ENCODE results near the gene TBCK. TPM values are rescaled to one million over a fixed set of nuclear protein-coding genes. Genes with fewer than 3 reads are reported as not detected.

The TBCK gene
- total RNA-seq, 1 experiment from 2014 or later: 25.5 TPM

GRCh38 chr4:106149911-106150310, 166.1 kb downstream of the TBCK start:
- H3K27me3 ChIP-seq (replicated peaks; ENCODE audit: insufficient read depth, low read depth, low read length, poor library complexity): no peaks in the 10 kb centered on the region
- H3K9me3 ChIP-seq (ENCODE audit: low read depth, low read length, poor library complexity, severe bottlenecking): no peaks in the 10 kb centered on the region
- ChIA-PET CTCF (no interaction called here), POLR2A (ENCODE audit: low non-redundant PET) (no interaction called here)
- no peak for TF ChIP-seq EZH2 (IDR thresholded peaks at IDR 0.05; ENCODE audit: borderline replicate concordance, low read depth, low read length, poor library complexity, severe bottlenecking)
- TF ChIP-seq, protein P1, sequence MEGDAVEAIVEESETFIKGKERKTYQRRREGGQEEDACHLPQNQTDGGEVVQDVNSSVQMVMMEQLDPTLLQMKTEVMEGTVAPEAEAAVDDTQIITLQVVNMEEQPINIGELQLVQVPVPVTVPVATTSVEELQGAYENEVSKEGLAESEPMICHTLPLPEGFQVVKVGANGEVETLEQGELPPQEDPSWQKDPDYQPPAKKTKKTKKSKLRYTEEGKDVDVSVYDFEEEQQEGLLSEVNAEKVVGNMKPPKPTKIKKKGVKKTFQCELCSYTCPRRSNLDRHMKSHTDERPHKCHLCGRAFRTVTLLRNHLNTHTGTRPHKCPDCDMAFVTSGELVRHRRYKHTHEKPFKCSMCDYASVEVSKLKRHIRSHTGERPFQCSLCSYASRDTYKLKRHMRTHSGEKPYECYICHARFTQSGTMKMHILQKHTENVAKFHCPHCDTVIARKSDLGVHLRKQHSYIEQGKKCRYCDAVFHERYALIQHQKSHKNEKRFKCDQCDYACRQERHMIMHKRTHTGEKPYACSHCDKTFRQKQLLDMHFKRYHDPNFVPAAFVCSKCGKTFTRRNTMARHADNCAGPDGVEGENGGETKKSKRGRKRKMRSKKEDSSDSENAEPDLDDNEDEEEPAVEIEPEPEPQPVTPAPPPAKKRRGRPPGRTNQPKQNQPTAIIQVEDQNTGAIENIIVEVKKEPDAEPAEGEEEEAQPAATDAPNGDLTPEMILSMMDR (conservative IDR thresholded peaks at IDR 0.05; ENCODE audit: low read depth, low read length): no peak
- no peak overlapping the region for H3K4me3 ChIP-seq (ENCODE audit: low read depth, low read length, poor library complexity, severe bottlenecking)
- no peak overlapping the region for H3K27ac ChIP-seq (ENCODE audit: low read depth, low read length, poor library complexity, severe bottlenecking)
- DNase-seq (ENCODE audit: low spot score): no peak
- BruUV-seq (replicated peaks): no TSS peak
- intact Hi-C loops (cut with micrococcal nuclease; ENCODE audit: unreplicated experiment): no loop called here
- no peaks in the 10 kb centered on the region for H3K4me1 ChIP-seq (ENCODE audit: insufficient read depth, low read length, poor library complexity, severe bottlenecking)
- H3K36me3 ChIP-seq (ENCODE audit: insufficient read depth, low read length, poor library complexity, severe bottlenecking): no peaks in the 10 kb centered on the region

DNA sequence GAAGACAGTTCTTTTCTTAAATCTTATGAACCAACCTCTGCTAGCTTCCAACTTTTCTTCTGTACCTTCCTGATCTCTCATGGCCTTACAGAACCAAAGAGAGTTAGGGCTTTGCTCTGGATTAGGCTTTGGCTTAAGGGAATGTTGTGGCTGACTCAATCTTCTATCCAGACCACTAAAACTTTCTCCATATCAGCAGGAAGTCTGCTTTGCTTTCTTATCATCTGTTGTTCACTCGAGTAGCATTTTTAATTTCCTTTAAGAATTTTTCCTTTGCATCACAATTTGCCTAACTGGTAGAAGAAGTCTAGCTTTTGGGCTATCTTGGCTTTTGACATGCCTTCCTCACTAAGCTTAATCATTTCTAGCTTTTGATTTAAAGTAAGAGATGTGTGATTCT, 167.0 kb downstream of the TBCK start:
- no peak for TF ChIP-seq EZH2 (IDR thresholded peaks at IDR 0.05; ENCODE audit: borderline replicate concordance, low read depth, low read length, poor library complexity, severe bottlenecking)
- TF ChIP-seq, protein P1 (conservative IDR thresholded peaks at IDR 0.05; ENCODE audit: low read depth, low read length): no peak
- ChIA-PET POLR2A (ENCODE audit: low non-redundant PET) (no interaction called here), CTCF (no interaction called here)
- no peak overlapping the region for H3K27ac ChIP-seq (ENCODE audit: low read depth, low read length, poor library complexity, severe bottlenecking)
- H3K36me3 ChIP-seq (ENCODE audit: insufficient read depth, low read length, poor library complexity, severe bottlenecking): no peaks in the 10 kb centered on the region
- H3K4me3 ChIP-seq (ENCODE audit: low read depth, low read length, poor library complexity, severe bottlenecking): no peak overlapping the region
- no TSS peak for BruUV-seq (replicated peaks)
- intact Hi-C loops (cut with micrococcal nuclease; ENCODE audit: unreplicated experiment): no loop called here
- H3K9me3 ChIP-seq (ENCODE audit: low read depth, low read length, poor library complexity, severe bottlenecking): no peaks in the 10 kb centered on the region
- no peak for DNase-seq (ENCODE audit: low spot score)
- H3K4me1 ChIP-seq (ENCODE audit: insufficient read depth, low read length, poor library complexity, severe bottlenecking): no peaks in the 10 kb centered on the region
- H3K27me3 ChIP-seq (replicated peaks; ENCODE audit: insufficient read depth, low read depth, low read length, poor library complexity): no peaks in the 10 kb centered on the region

- TF ChIP-seq, protein P1 (conservative IDR thresholded peaks at IDR 0.05; ENCODE audit: low read depth, low read length): no peak
- TF ChIP-seq EZH2 (IDR thresholded peaks at IDR 0.05; ENCODE audit: borderline replicate concordance, low read depth, low read length, poor library complexity, severe bottlenecking): no peak
- DNase-seq (ENCODE audit: low spot score): no peak
- BruUV-seq (replicated peaks): no TSS peak
- Histone ChIP-seq H3K27ac (ENCODE audit: low read depth, low read length, poor library complexity, severe bottlenecking) (no peak overlapping the region), H3K36me3 (ENCODE audit: insufficient read depth, low read length, poor library complexity, severe bottlenecking) (no peaks in the 10 kb centered on the region), H3K9me3 (ENCODE audit: low read depth, low read length, poor library complexity, severe bottlenecking) (no peaks in the 10 kb centered on the region), H3K4me1 (ENCODE audit: insufficient read depth, low read length, poor library complexity, severe bottlenecking) (no peaks in the 10 kb centered on the region), H3K4me3 (ENCODE audit: low read depth, low read length, poor library complexity, severe bottlenecking) (no peak overlapping the region), H3K27me3 (replicated peaks; ENCODE audit: insufficient read depth, low read depth, low read length, poor library complexity) (no peaks in the 10 kb centered on the region)
- CTCF ChIA-PET: no interaction called here
- POLR2A ChIA-PET (ENCODE audit: low non-redundant PET): no interaction called here
- intact Hi-C loops (cut with micrococcal nuclease; ENCODE audit: unreplicated experiment): no loop called here
Measured at GRCh38 chr4:106142616-106143127, 173.3 kb downstream of the TBCK start.

Measured in A673 (cell line).